HEK293 (cell line): ENCODE data around the gene CACNA1F.

Experiments
- ELK4 ChIP-seq: IDR thresholded peaks from 2 replicates; pipeline ENCODE4 v1.6.1; 2011; ENCODE audit warnings: mild to moderate bottlenecking, low read depth, low read length, borderline replicate concordance
- FEZF1 ChIP-seq: fragments of 450-650 bp; formaldehyde crosslinking; IDR thresholded peaks from 2 replicates; pipeline ENCODE4 v1.5.1; 2016; ENCODE audit warnings: missing biosample characterization, missing genetic modification characterization
- HOXD13 ChIP-seq: sonication (generic); formaldehyde crosslinking; IDR thresholded peaks from 2 replicates; pipeline ENCODE4 v1.8.0; 2022; ENCODE audit warnings: missing genetic modification reagents, borderline replicate concordance
- KLF10 ChIP-seq: fragments of 450-650 bp; IDR thresholded peaks from 2 replicates; pipeline ENCODE4 v1.5.1; 2018; ENCODE audit warnings: missing biosample characterization, mild to moderate bottlenecking, missing genetic modification characterization
- KLF16 ChIP-seq: fragments of 450-650 bp; formaldehyde crosslinking; IDR thresholded peaks from 2 replicates; pipeline ENCODE4 v1.5.1; 2017; ENCODE audit warnings: missing biosample characterization, missing genetic modification characterization
- KLF9 ChIP-seq: fragments of 450-650 bp; formaldehyde crosslinking; IDR thresholded peaks from 2 replicates; pipeline ENCODE4 v1.5.1; 2016; ENCODE audit warnings: missing biosample characterization, missing genetic modification characterization, low read depth
- MEIS1 ChIP-seq: sonication (generic); formaldehyde crosslinking; IDR thresholded peaks from 2 replicates; pipeline ENCODE4 v1.8.1; 2022; ENCODE audit warnings: missing genetic modification reagents, mild to moderate bottlenecking, borderline replicate concordance
- SP2 ChIP-seq: fragments of 450-650 bp; formaldehyde crosslinking; IDR thresholded peaks from 2 replicates; pipeline ENCODE4 v1.5.1; 2016; ENCODE audit warnings: missing biosample characterization, missing genetic modification characterization
- SP3 ChIP-seq: fragments of 450-650 bp; formaldehyde crosslinking; IDR thresholded peaks from 2 replicates; pipeline ENCODE4 v1.5.1; 2016; ENCODE audit warnings: missing biosample characterization, missing genetic modification characterization
- ZBTB17 ChIP-seq: fragments of 450-650 bp; formaldehyde crosslinking; IDR thresholded peaks from 2 replicates; pipeline ENCODE4 v1.5.1; 2016; ENCODE audit warnings: missing biosample characterization, missing genetic modification characterization
- ZBTB48 ChIP-seq: fragments of 450-650 bp; formaldehyde crosslinking; IDR thresholded peaks from 2 replicates; pipeline ENCODE4 v1.5.1; 2016; ENCODE audit warnings: missing biosample characterization, missing genetic modification characterization
- ZFHX2 ChIP-seq: fragments of 450-650 bp; formaldehyde crosslinking; conservative IDR thresholded peaks from 2 replicates; pipeline ENCODE4 v1.5.1; 2016; ENCODE audit warnings: missing biosample characterization, missing genetic modification characterization
- ZNF140 ChIP-seq: fragments of 450-650 bp; formaldehyde crosslinking; IDR thresholded peaks from 2 replicates; pipeline ENCODE4 v1.5.1; 2016; ENCODE audit warnings: missing biosample characterization, missing genetic modification characterization
- ZNF16 ChIP-seq: fragments of 450-650 bp; formaldehyde crosslinking; IDR thresholded peaks from 2 replicates; pipeline ENCODE4 v1.5.1; 2016; ENCODE audit warnings: low read depth, missing biosample characterization, missing genetic modification characterization
- ZNF18 ChIP-seq: fragments of 450-650 bp; formaldehyde crosslinking; IDR thresholded peaks from 2 replicates; pipeline ENCODE4 v1.5.1; 2016; ENCODE audit warnings: missing biosample characterization, missing genetic modification characterization
- ZNF211 ChIP-seq: fragments of 450-650 bp; formaldehyde crosslinking; IDR thresholded peaks from 2 replicates; pipeline ENCODE4 v1.5.1; 2016; ENCODE audit warnings: low read depth, missing biosample characterization, missing genetic modification characterization
- ZNF223 ChIP-seq: fragments of 450-650 bp; formaldehyde crosslinking; IDR thresholded peaks from 2 replicates; pipeline ENCODE4 v1.5.1; 2016; ENCODE audit warnings: missing biosample characterization, missing genetic modification characterization
- ZNF266 ChIP-seq: fragments of 450-650 bp; formaldehyde crosslinking; IDR thresholded peaks from 2 replicates; pipeline ENCODE4 v1.5.1; 2016; ENCODE audit warnings: missing biosample characterization, missing genetic modification characterization, low read depth
- ZNF274 ChIP-seq, 2 experiments: fragments of 200-500 bp in 1 of 2; fragments of 450-650 bp in 1 of 2; sonication (Bioruptor generic) in 1 of 2; formaldehyde crosslinking in 1 of 2; IDR thresholded peaks; 2 replicates each; pipeline versions ENCODE4 v1.5.1 to v1.6.1; 2014 to 2016; ENCODE audit warnings: borderline replicate concordance in 1 of 2, inconsistent platforms in 1 of 2, low read length in 1 of 2, missing biosample characterization in 1 of 2, missing genetic modification characterization in 1 of 2
- ZNF280D ChIP-seq: fragments of 450-650 bp; formaldehyde crosslinking; IDR thresholded peaks from 2 replicates; pipeline ENCODE4 v1.5.1; 2016; ENCODE audit warnings: missing biosample characterization, missing genetic modification characterization
- ZNF366 ChIP-seq: fragments of 450-650 bp; formaldehyde crosslinking; conservative IDR thresholded peaks from 2 replicates; pipeline ENCODE4 v1.5.1; 2016; ENCODE audit warnings: missing biosample characterization, missing genetic modification characterization
- ZNF449 ChIP-seq: fragments of 450-650 bp; formaldehyde crosslinking; IDR thresholded peaks from 2 replicates; pipeline ENCODE4 v1.5.1; 2017; ENCODE audit warnings: missing biosample characterization, mild to moderate bottlenecking, missing genetic modification characterization, moderate library complexity
- ZNF513 ChIP-seq: fragments of 450-650 bp; IDR thresholded peaks from 2 replicates; pipeline ENCODE4 v1.5.1; 2018; ENCODE audit warnings: missing biosample characterization, missing genetic modification characterization
- ZNF558 ChIP-seq: fragments of 450-650 bp; formaldehyde crosslinking; IDR thresholded peaks from 2 replicates; pipeline ENCODE4 v1.5.1; 2016; ENCODE audit warnings: missing biosample characterization, missing genetic modification characterization
- ZNF560 ChIP-seq: fragments of 450-650 bp; formaldehyde crosslinking; IDR thresholded peaks from 2 replicates; pipeline ENCODE4 v1.5.1; 2017; ENCODE audit warnings: missing biosample characterization, missing genetic modification characterization, borderline replicate concordance
- ZNF561 ChIP-seq: fragments of 450-650 bp; IDR thresholded peaks from 2 replicates; pipeline ENCODE4 v1.5.1; 2018; ENCODE audit warnings: missing biosample characterization, missing genetic modification characterization, borderline replicate concordance
- ZNF585B ChIP-seq: fragments of 450-650 bp; formaldehyde crosslinking; IDR thresholded peaks from 2 replicates; pipeline ENCODE4 v1.5.1; 2016; ENCODE audit warnings: missing biosample characterization, missing genetic modification characterization
- ZNF600 ChIP-seq: fragments of 450-650 bp; formaldehyde crosslinking; IDR thresholded peaks from 2 replicates; pipeline ENCODE4 v1.5.1; 2016; ENCODE audit warnings: missing biosample characterization, missing genetic modification characterization
- ZNF621 ChIP-seq: fragments of 450-650 bp; formaldehyde crosslinking; IDR thresholded peaks from 2 replicates; pipeline ENCODE4 v1.5.1; 2017; ENCODE audit warnings: missing biosample characterization, missing genetic modification characterization
- ZNF777 ChIP-seq: fragments of 450-650 bp; formaldehyde crosslinking; IDR thresholded peaks from 2 replicates; pipeline ENCODE4 v1.5.1; 2017; ENCODE audit warnings: missing biosample characterization, missing genetic modification characterization, borderline replicate concordance
- ZNF837 ChIP-seq: fragments of 450-650 bp; formaldehyde crosslinking; IDR thresholded peaks from 2 replicates; pipeline ENCODE4 v1.5.1; 2016; ENCODE audit warnings: missing biosample characterization, missing genetic modification characterization

Gene CACNA1F

GRCh38 chrX:49155900-49156837, 77.0 kb downstream of the CACNA1F start (continued):
- TF ChIP-seq ZNF777 (tag by site-specific recombination) = no peak
- no peak for TF ChIP-seq ZNF585B (tag by site-specific recombination)
- peak; percentile 91 for TF ChIP-seq KLF10 (tag by site-specific recombination)
- peak; percentile 26; the same call in 1 of the 2 replicates for TF ChIP-seq KLF16 (tag by site-specific recombination)
- TF ChIP-seq ZNF274 (IDR thresholded peaks at IDR 0.05; ENCODE audit: low read length) = no peak
- no peak for TF ChIP-seq ZNF274 (tag by site-specific recombination; IDR thresholded peaks at IDR 0.05; ENCODE audit: borderline replicate concordance)
- no peak for TF ChIP-seq MEIS1 (CRISPR knock-in tag)
- no peak for TF ChIP-seq ZNF621 (tag by site-specific recombination)
- peak; percentile 92 for TF ChIP-seq SP3 (tag by site-specific recombination)
- no peak for TF ChIP-seq ZNF266 (tag by site-specific recombination)
- no peak for TF ChIP-seq ZNF140
- no peak; the same call in 1 of the 2 replicates for TF ChIP-seq ZNF561
- TF ChIP-seq ZBTB17 = peak; percentile 75
- TF ChIP-seq ZNF366 = 0 out of 2 replicates have a peak, but pooled peaks have one; percentile 9
- TF ChIP-seq ZNF16 (tag by site-specific recombination) = no peak
- no peak for TF ChIP-seq ZNF18
- TF ChIP-seq ZNF211 = no peak
- TF ChIP-seq KLF9 (tag by site-specific recombination) = peak; percentile 89
- no peak for TF ChIP-seq FEZF1 (tag by site-specific recombination)
- TF ChIP-seq ZNF513 (tag by site-specific recombination) = no peak
- TF ChIP-seq ZNF449 = no peak
- TF ChIP-seq ZNF223 (tag by site-specific recombination) = no peak
- no peak for TF ChIP-seq ZNF837
- TF ChIP-seq ZNF558 (tag by site-specific recombination) = no peak
- TF ChIP-seq ZNF560 = no peak
- 0 out of 2 replicates have a peak, but pooled peaks have one; percentile 27 for TF ChIP-seq ZFHX2
- TF ChIP-seq SP2 (tag by site-specific recombination) = peak; percentile 77
- 0 out of 2 replicates have a peak, but pooled peaks have one; percentile 12 for TF ChIP-seq ZNF600 (tag by site-specific recombination)
- no peak for TF ChIP-seq ZNF280D (tag by site-specific recombination)
- no peak for TF ChIP-seq ELK4
- TF ChIP-seq ZBTB48 (tag by site-specific recombination) = no peak
- TF ChIP-seq HOXD13 (CRISPR knock-in tag) = no peak
